Ishikawa (cell line): Measurements from ENCODE around the gene TBXAS1.

ENCODE experiments used
- CREB1 ChIP-seq: IDR thresholded peaks from 2 replicates; pipeline ENCODE4 v1.6.1; 2012; ENCODE audit warnings: low read depth
- EP300 ChIP-seq: IDR thresholded peaks from 2 replicates; pipeline ENCODE4 v1.6.1; 2012; ENCODE audit warnings: borderline replicate concordance
- TAF1 ChIP-seq: IDR thresholded peaks from 2 replicates; pipeline ENCODE4 v1.6.1; 2012; ENCODE audit warnings: low read depth, mild to moderate bottlenecking
- YY1 ChIP-seq: IDR thresholded peaks from 2 replicates; pipeline ENCODE4 v1.6.1; 2012; ENCODE audit warnings: low read depth
- TF ChIP-seq, protein P1 (sequence below): IDR thresholded peaks from 2 replicates; pipeline ENCODE4 v1.6.1; 2012; ENCODE audit warnings: low read depth, mild to moderate bottlenecking
- TF ChIP-seq, protein P2 (sequence below): IDR thresholded peaks from 2 replicates; pipeline ENCODE4 v1.6.1; 2012

DNA sequence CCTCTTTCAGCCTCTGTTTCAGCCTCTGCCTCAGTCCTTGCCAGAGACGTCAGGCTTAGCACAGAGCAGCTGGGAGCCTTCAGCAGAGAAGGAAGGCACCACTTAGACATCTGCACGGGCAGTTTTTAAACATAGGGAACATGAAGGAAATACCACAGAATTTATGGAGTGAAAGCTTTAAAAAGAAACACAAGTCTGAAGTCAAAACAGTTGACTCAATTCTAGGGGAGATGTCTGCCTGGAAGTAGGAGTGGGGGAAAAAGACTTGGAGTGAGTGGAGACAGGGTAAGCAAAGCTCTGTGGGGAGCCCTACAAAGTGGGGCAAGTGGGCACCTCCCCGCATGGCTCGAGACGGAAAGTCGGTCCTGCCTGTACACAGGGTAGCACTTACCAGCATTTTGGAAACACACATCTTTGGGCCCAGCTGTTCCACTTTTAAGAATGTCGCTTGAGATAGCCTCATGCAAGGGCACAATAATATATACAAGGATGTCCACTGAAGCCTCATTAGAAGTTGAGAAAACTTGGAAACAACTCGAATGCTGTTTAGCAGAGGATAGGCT, 5.0 kb upstream of the TBXAS1 start:
- TF ChIP-seq YY1 (no peak), CREB1 (no peak), EP300 (no peak), TAF1 (no peak)
- TF ChIP-seq, protein P1, sequence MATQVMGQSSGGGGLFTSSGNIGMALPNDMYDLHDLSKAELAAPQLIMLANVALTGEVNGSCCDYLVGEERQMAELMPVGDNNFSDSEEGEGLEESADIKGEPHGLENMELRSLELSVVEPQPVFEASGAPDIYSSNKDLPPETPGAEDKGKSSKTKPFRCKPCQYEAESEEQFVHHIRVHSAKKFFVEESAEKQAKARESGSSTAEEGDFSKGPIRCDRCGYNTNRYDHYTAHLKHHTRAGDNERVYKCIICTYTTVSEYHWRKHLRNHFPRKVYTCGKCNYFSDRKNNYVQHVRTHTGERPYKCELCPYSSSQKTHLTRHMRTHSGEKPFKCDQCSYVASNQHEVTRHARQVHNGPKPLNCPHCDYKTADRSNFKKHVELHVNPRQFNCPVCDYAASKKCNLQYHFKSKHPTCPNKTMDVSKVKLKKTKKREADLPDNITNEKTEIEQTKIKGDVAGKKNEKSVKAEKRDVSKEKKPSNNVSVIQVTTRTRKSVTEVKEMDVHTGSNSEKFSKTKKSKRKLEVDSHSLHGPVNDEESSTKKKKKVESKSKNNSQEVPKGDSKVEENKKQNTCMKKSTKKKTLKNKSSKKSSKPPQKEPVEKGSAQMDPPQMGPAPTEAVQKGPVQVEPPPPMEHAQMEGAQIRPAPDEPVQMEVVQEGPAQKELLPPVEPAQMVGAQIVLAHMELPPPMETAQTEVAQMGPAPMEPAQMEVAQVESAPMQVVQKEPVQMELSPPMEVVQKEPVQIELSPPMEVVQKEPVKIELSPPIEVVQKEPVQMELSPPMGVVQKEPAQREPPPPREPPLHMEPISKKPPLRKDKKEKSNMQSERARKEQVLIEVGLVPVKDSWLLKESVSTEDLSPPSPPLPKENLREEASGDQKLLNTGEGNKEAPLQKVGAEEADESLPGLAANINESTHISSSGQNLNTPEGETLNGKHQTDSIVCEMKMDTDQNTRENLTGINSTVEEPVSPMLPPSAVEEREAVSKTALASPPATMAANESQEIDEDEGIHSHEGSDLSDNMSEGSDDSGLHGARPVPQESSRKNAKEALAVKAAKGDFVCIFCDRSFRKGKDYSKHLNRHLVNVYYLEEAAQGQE, result no peak
- TF ChIP-seq, protein P2, sequence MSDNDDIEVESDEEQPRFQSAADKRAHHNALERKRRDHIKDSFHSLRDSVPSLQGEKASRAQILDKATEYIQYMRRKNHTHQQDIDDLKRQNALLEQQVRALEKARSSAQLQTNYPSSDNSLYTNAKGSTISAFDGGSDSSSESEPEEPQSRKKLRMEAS, result no peak
